GM23248 (cell line): ENCODE measurements around the gene SETD5.

Source experiments
- EZH2 ChIP-seq: fragments of 200-600 bp; sonication (generic); IDR thresholded peaks from 2 replicates; pipeline ENCODE4 v1.6.1; 2018; ENCODE audit warnings: antibody characterized with exemption, mild to moderate bottlenecking; ENCODE audit not compliant: insufficient read depth, poor library complexity, severe bottlenecking
- EZH2phosphoT487 ChIP-seq: fragments of 200-600 bp; sonication (generic); IDR thresholded peaks from 2 replicates; pipeline ENCODE4 v1.6.1; 2018; ENCODE audit warnings: antibody characterized with exemption, moderate library complexity, mild to moderate bottlenecking, low read depth; ENCODE audit not compliant: insufficient read depth

- TF ChIP-seq EZH2phosphoT487 (no peak), EZH2 (no peak)
Observed at GRCh38 chr3:9403463-9403862, 6.0 kb downstream of the SETD5 start.
